ENCODE data around the gene VEPH1.

DNA sequence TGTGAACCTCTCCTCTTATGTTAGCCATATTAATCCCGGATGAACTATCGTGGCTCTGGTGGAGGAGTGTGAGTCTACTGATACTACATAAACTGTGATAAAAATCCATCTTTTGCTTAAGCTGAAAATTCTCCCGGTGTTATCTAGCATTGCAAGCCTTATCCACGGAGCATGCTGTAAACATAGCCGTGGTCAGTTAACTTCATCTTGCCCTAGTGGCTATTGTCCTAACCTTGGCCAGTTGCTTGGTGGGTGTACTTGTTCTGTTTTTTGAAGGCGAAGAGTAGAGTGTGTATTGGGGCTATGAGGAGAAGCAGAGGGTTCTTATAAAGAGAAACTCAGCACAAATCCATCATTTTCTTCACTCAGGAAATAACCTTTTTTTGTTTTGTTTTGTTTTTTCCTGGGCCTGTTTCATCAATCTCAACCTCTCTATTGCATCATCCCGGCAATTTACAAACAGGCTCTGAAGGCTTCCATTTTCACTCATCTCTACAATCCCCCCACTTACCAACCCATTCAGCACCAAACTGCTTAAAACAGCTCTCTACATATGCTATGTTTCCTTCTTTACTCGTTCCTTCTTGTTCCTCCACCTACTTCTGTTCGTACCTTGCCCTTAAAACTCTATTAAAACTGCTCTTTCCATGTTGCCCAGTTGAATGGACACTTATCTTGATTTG, 202.1 kb downstream of the VEPH1 start:
- TF ChIP-seq POLR2AphosphoS5 (IDR thresholded peaks at IDR 0.05; ENCODE audit: low read depth, low read length) (no peak), CTCF (IDR thresholded peaks at IDR 0.05) (no peak), TCF12 (IDR thresholded peaks at IDR 0.05) (no peak), MAX (IDR thresholded peaks at IDR 0.05; ENCODE audit: low read depth) (no peak), EP300 (IDR thresholded peaks at IDR 0.05; ENCODE audit: borderline replicate concordance in 1 of 2, low read depth in 1 of 2, low read length in 1 of 2) (no peak), NFIC (IDR thresholded peaks at IDR 0.05; ENCODE audit: borderline replicate concordance) (no peak), SMC3 (IDR thresholded peaks at IDR 0.05; ENCODE audit: low read depth, low read length) (no peak), MXI1 (IDR thresholded peaks at IDR 0.05; ENCODE audit: low read depth, low read length) (no peak)

All from SK-N-SH (cell line).